HG02852 (cell line): ENCODE measurements around the gene SUSD6.
"Not testable (repeated sequence)": the region's sequence is repeated elsewhere in the genome, so short reads cannot be mapped to it uniquely, and the experiment has no call there.

Experiments
- ATAC-seq: cut with Tn5 transposase; IDR thresholded peaks from one replicate; pipeline ENCODE4 v1.9.1; 2021; ENCODE audit warnings: mild to moderate bottlenecking, moderate library complexity; ENCODE audit not compliant: unreplicated experiment

SUSD6 gene

GRCh38 chr14:69587389-69587788, 24.0 kb upstream of the SUSD6 start:
- no peak for ATAC-seq

- no peak for ATAC-seq
These were observed 20.1 kb upstream of the SUSD6 start for GRCh38 chr14:69591317-69591716.

GRCh38 chr14:69593018-69593677, 18.2 kb upstream of the SUSD6 start:
- no peak for ATAC-seq

GRCh38 chr14:69594846-69595245, 16.6 kb upstream of the SUSD6 start:
- ATAC-seq, result no peak

- ATAC-seq, result no peak
These were observed 16.1 kb upstream of the SUSD6 start for GRCh38 chr14:69595336-69595735.

GRCh38 chr14:69599431-69599830, 12.0 kb upstream of the SUSD6 start:
- ATAC-seq, result not testable (repeated sequence)

- no peak for ATAC-seq
These were observed 11.0 kb upstream of the SUSD6 start for GRCh38 chr14:69600304-69600891.

GRCh38 chr14:69605738-69606137, 5.7 kb upstream of the SUSD6 start:
- ATAC-seq, result no peak

- ATAC-seq, result no peak
These were observed 4.9 kb upstream of the SUSD6 start for GRCh38 chr14:69606258-69607184.

GRCh38 chr14:69610020-69610873, 1.1 kb upstream of the SUSD6 start:
- no peak for ATAC-seq

GRCh38 chr14:69610874-69611171, 573 bp upstream of the SUSD6 start:
- no peak for ATAC-seq

- ATAC-seq, result peak; percentile 11
These were observed 802 bp downstream of the SUSD6 start for GRCh38 chr14:69612014-69612782.

- no peak for ATAC-seq
These were observed 1.4 kb downstream of the SUSD6 start for GRCh38 chr14:69612783-69613130.

GRCh38 chr14:69613312-69614073, 2.1 kb downstream of the SUSD6 start:
- no peak for ATAC-seq

- no peak for ATAC-seq
These were observed 3.2 kb downstream of the SUSD6 start for GRCh38 chr14:69614592-69614991.

GRCh38 chr14:69615121-69615495, 3.7 kb downstream of the SUSD6 start:
- ATAC-seq, result peak; percentile 1

- peak; percentile 51 for ATAC-seq
These were observed 4.4 kb downstream of the SUSD6 start for GRCh38 chr14:69615496-69616407.

- no peak for ATAC-seq
These were observed 5.0 kb downstream of the SUSD6 start for GRCh38 chr14:69616408-69616773.

- no peak for ATAC-seq
These were observed 6.4 kb downstream of the SUSD6 start for GRCh38 chr14:69617796-69618195.
